ENCODE results near the gene ADPGK.

- TF ChIP-seq POLR2A (IDR thresholded peaks at IDR 0.05) (no peak), CTCF (IDR thresholded peaks at IDR 0.05) (no peak)
These were observed 51.5 kb downstream of the ADPGK start for GRCh38 chr15:72732086-72732485.
